Measurements from ENCODE around the gene CDK4. TPM values are rescaled to one million over a fixed set of nuclear protein-coding genes. Genes with fewer than 3 reads are reported as not detected.
"Not testable (repeated sequence)": the region's sequence is repeated elsewhere in the genome, so short reads cannot be mapped to it uniquely, and the experiment has no call there.

Gene CDK4
- total RNA-seq, 2 donors from 2014 or later, result 20.8 to 21.3 TPM

DNA sequence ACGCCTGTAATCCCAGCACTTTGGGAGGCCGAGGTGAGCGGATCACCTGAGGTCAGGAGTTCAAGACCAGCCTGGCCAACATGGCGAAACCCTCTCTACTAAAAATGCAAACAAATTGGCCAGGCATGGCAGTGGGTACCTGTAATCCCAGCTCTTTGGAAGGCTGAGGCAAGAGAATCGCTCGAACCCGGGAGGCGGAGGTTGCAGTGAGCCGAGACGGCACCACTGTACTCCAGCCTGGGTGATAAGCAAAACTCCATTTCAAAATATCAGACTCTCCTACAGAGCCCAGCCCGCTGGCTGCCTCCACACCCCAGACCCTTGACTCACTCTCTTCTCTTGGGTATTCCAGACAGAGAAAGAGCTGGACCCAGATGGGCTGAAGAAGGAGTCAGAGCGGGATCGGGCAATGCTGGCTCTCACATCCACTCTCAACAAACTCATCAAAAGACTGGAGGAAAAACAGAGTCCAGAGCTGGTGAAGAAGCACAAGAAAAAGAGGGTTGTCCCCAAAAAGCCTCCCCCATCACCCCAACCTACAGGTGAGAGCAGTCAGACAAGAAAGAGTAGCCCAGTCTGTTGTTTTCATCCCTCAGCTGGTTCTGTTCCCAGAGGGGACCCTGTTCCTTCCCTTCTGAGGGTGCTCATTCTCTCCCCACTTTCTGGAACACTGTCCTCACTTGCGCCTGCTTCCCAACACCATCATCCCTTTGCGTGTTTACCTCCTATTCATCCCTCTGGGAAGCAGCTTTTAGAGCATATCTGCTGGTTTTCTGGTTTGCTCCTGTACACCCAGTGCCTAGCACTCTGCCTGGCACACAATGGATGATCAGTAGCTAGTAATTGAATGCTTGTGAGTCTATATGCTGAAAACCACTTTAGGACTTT lies 33.2 kb downstream of the CDK4 start:
- H3K9me3 ChIP-seq (ENCODE audit: control insufficient read depth, low read length, poor library complexity, severe bottlenecking), result no peaks in the 10 kb centered on the region
- no peaks in the 10 kb centered on the region for H3K27me3 Mint-ChIP-seq
- H3K36me3 Mint-ChIP-seq (ENCODE audit: low read depth), result peaks cover 13% of the 10 kb centered on the region
- no peak for DNase-seq
- peak overlapping the region; percentile 72 for H3K27ac Mint-ChIP-seq
- H3K4me1 Mint-ChIP-seq, result peaks cover 23% of the 10 kb centered on the region
- ATAC-seq, result no peak
- peak overlapping the region; percentile 53 for H3K4me3 Mint-ChIP-seq

DNA sequence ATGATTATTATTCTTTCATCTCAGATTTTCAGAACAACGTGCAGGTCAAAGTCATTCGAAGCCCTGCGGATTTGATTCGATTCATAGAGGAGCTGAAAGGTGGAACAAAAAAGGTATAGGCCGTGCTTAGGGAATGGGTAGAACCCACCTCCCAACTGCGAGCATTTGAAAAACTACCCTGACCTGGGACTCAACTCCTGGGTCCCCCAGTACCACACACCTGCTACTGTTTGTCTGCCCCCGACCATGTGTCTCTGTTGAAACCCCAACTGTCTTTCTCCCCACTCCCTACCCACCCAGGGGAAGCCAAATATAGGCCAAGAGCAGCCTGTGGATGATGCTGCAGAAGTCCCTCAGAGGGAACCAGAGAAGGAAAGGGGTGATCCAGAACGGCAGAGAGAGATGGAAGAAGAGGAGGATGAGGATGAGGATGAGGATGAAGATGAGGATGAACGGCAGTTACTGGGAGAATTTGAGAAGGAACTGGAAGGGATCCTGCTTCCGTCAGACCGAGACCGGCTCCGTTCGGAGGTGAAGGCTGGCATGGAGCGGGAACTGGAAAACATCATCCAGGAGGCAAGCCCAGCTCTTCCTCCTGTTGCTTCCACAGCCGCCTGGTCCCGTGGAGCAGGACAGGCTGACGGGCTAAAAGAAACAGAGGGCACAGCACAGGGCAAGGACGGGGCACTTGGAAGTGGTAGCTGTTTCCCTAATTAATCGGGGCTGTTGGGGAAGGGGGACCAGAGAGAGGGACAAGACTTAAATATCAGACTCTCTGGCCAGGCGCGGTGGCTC lies 34.1 kb downstream of the CDK4 start:
- peak overlapping the region; percentile 72 for H3K27ac Mint-ChIP-seq

DNA sequence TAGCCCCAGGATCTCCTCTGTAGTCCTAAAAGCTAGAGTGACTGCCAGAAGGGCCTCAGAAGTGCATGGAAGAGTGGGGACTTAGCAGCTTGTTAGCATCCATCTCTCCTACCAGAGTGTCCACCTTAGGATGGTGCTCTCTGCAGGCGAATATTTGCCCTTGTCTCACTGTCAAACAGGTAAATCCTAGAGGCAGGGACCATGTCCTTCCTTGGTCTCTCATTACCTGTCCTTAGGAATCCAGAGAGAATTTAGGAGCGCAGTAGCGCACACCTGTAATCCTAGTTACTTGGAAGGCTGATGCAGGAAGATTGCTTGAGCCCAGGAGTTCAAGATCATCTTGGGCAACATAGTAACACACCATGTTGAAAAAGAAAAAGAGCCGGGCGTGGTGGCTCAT lies 35.0 kb downstream of the CDK4 start:
- H3K4me3 Mint-ChIP-seq, result no peak overlapping the region
- no peaks in the 10 kb centered on the region for H3K9me3 ChIP-seq (ENCODE audit: control insufficient read depth, low read length, poor library complexity, severe bottlenecking)
- H3K36me3 Mint-ChIP-seq (ENCODE audit: low read depth), result peaks cover 13% of the 10 kb centered on the region
- H3K27ac Mint-ChIP-seq, result peak overlapping the region; percentile 19
- DNase-seq (no peak), ATAC-seq (no peak)
- H3K4me1 Mint-ChIP-seq, result peaks cover 13% of the 10 kb centered on the region
- H3K27me3 Mint-ChIP-seq, result no peaks in the 10 kb centered on the region

More for the DNA sequence above, 34.1 kb downstream of the CDK4 start:
- H3K9me3 ChIP-seq (ENCODE audit: control insufficient read depth, low read length, poor library complexity, severe bottlenecking), result no peaks in the 10 kb centered on the region
- Mint-ChIP-seq H3K4me1 (peaks cover 16% of the 10 kb centered on the region), H3K36me3 (ENCODE audit: low read depth) (peaks cover 13% of the 10 kb centered on the region), H3K27me3 (no peaks in the 10 kb centered on the region), H3K4me3 (no peak overlapping the region)
- DNase-seq (no peak), ATAC-seq (no peak)

DNA sequence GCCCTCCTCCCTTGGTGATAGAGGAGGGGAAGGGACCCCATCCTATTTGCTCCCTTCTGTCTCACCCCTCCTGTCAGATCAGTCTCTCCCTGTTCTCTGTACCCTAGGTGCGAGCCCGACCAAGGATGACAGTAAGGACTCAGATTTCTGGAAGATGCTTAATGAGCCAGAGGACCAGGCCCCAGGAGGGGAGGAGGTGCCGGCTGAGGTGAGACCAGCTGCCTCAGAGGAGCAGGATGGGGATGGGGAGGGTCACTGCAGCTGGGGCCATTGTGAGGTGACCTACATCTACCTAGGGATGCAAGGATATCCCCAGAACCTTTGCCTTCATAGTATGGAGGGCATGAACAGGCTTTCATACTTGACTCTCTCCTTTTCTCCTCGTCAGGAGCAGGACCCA lies 35.8 kb downstream of the CDK4 start:
- no peak for DNase-seq

DNA sequence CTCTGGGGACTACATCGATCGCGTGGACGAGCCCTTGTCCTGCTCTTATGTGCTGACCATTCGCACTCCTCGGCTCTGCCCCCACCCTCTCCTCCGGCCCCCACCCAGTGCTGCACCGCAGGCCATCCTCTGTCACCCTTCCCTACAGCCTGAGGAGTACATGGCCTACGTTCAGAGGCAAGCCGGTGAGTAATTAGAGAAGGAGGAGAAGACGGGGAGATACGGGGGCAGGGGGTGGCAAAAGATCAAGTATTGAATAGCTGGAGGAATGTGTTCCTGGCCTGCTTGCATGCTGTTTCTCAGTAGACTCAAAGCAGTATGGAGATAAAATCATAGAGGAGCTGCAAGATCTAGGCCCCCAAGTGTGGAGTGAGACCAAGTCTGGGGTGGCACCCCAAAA lies 36.3 kb downstream of the CDK4 start:
- Mint-ChIP-seq H3K36me3 (ENCODE audit: low read depth) (peaks cover 10% of the 10 kb centered on the region), H3K27ac (peak overlapping the region; percentile 34)

More for the DNA sequence above, 35.8 kb downstream of the CDK4 start:
- Mint-ChIP-seq H3K27ac (no peak overlapping the region), H3K4me1 (peaks cover 7% of the 10 kb centered on the region), H3K4me3 (no peak overlapping the region), H3K36me3 (ENCODE audit: low read depth) (peaks cover 10% of the 10 kb centered on the region), H3K27me3 (no peaks in the 10 kb centered on the region)
- no peaks in the 10 kb centered on the region for H3K9me3 ChIP-seq (ENCODE audit: control insufficient read depth, low read length, poor library complexity, severe bottlenecking)
- no peak for ATAC-seq

DNA sequence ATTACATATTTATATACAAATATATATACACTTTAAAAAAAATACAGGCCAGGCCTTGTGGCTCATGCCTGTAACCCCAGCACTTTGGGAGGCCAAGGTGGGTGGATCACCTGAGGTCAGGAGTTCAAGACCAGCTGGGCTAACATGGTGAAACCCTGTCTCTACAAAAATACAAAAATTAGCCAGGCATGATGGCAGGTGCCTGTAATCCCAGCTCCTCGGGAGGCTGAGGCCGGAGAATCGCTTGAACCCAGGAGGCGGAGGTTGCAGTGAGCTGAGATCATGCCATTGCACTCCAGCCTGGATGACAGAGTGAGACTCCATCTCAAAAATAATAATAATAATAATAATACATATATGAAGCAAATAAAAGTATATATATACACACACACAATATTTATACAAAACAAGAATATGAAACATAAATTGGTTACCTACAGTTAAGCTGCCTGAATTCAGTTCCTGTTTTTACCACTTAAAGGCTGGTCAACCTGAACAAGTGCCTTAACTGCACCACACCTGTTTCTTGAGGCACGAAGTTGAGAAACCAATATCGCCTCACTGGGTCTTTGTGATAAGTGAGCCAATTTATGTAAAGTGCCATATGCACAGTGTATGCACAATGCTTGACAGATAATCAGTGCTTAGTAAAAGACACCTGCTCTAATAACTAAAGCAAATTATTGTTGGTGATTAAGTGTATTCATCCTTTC lies 36.9 kb downstream of the CDK4 start:
- ATAC-seq, result peak; percentile 30
- not testable (repeated sequence) for H3K4me3 Mint-ChIP-seq; H3K4me1 Mint-ChIP-seq; DNase-seq; H3K9me3 ChIP-seq (ENCODE audit: control insufficient read depth, low read length, poor library complexity, severe bottlenecking); H3K27me3 Mint-ChIP-seq
- peaks cover 10% of the 10 kb centered on the region for H3K36me3 Mint-ChIP-seq (ENCODE audit: low read depth)
- peak overlapping the region; percentile 34 for H3K27ac Mint-ChIP-seq

More for the DNA sequence above, 36.3 kb downstream of the CDK4 start:
- no peaks in the 10 kb centered on the region for H3K9me3 ChIP-seq (ENCODE audit: control insufficient read depth, low read length, poor library complexity, severe bottlenecking)
- H3K27me3 Mint-ChIP-seq, result no peaks in the 10 kb centered on the region
- no peak for DNase-seq
- no peak for ATAC-seq
- no peak overlapping the region for H3K4me3 Mint-ChIP-seq
- H3K4me1 Mint-ChIP-seq, result peaks cover 7% of the 10 kb centered on the region

DNA sequence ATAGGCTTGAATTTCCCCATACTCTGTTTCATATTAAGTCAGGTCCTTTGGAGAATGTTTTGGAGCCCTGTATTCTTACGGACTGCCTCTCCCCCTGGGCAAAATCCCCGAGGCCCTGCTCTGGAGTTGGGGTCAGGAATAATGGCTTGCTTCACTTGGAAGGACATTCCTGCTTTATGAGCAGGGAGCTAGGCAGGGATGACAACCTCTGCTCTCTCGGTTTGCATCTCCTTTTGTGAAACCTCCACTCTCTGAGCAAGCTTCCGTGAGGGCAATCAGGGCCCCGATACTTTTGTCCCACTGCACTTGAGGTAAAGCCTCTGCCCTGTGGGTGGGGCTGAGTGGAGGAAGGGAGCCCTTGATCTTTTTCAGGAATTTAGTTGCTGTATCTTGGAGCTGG lies 38.9 kb downstream of the CDK4 start:
- Mint-ChIP-seq H3K4me1 (peaks cover 2% of the 10 kb centered on the region), H3K27ac (no peak overlapping the region), H3K27me3 (no peaks in the 10 kb centered on the region), H3K4me3 (no peak overlapping the region), H3K36me3 (ENCODE audit: low read depth) (peaks cover 7% of the 10 kb centered on the region)
- no peak for DNase-seq
- no peaks in the 10 kb centered on the region for H3K9me3 ChIP-seq (ENCODE audit: control insufficient read depth, low read length, poor library complexity, severe bottlenecking)
- ATAC-seq, result no peak

DNA sequence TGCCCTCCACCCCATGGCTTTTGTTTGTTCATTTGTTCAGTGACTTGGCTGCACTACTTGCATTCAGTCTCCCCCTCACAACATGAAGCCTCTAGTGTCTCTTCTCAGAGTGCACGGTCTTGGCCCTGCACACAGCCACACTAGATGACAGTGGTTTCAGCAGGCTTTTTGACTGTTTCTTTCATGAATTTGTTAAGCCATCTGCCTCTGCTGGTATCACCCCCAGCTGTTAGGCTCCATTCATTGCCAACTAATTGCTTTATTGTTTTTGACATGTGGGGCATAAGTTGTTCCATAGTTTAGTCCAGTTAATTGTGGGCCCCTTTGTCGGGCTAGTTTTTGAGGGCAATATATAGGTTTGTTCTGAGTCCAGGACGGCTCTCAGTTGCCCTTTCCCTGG lies 39.4 kb downstream of the CDK4 start:
- no peak overlapping the region for H3K27ac Mint-ChIP-seq
- ATAC-seq (no peak), DNase-seq (no peak)
- no peaks in the 10 kb centered on the region for H3K27me3 Mint-ChIP-seq
- H3K4me3 Mint-ChIP-seq, result no peak overlapping the region
- no peaks in the 10 kb centered on the region for H3K4me1 Mint-ChIP-seq
- no peaks in the 10 kb centered on the region for H3K9me3 ChIP-seq (ENCODE audit: control insufficient read depth, low read length, poor library complexity, severe bottlenecking)
- H3K36me3 Mint-ChIP-seq (ENCODE audit: low read depth), result peaks cover 5% of the 10 kb centered on the region

DNA sequence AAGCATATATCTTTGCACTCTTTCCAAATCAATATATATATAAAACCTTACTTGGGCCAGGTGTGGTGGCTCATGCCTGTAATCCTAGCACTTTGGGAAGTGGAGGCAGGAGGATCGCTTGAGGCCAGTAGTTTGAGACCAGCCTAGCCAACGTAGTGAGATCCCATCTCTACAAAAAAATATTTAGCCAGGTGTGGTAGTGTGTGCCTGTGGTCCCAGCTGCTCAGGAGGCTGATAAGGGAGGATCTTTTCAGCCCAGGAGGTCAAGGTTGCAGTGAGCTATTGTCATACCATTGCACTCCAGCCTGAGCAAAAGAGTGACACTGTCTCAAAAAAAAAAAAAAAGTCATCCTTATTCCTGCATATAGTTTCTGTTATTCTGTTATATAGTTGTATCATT lies 43.8 kb downstream of the CDK4 start:
- Mint-ChIP-seq H3K4me3 (no peak overlapping the region), H3K27ac (no peak overlapping the region), H3K4me1 (no peaks in the 10 kb centered on the region), H3K27me3 (no peaks in the 10 kb centered on the region), H3K36me3 (ENCODE audit: low read depth) (peaks cover 7% of the 10 kb centered on the region)
- DNase-seq (no peak), ATAC-seq (no peak)
- H3K9me3 ChIP-seq (ENCODE audit: control insufficient read depth, low read length, poor library complexity, severe bottlenecking), result peaks cover 8% of the 10 kb centered on the region

DNA sequence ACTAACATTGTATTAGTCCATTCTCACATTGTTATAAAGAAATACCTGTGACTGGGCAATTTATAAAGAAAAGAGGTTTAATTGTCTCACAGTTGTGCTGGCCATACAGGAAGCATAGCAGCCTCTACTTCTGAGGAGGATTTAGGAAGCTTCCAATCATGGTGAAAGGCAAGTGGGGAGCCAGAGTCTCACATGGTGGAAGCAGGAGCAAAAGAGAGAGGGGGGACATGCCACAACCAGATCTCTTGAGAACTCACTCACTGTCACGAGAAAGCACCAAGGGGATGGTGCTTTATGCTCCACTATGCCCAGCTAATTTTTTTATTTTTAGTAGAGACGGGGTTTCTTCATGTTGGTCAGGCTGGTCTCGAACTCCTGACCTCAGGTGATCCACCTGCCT lies 44.9 kb downstream of the CDK4 start:
- H3K36me3 Mint-ChIP-seq (ENCODE audit: low read depth), result peaks cover 7% of the 10 kb centered on the region
- H3K4me1 Mint-ChIP-seq, result no peaks in the 10 kb centered on the region
- H3K27ac Mint-ChIP-seq, result no peak overlapping the region
- no peak overlapping the region for H3K4me3 Mint-ChIP-seq
- ATAC-seq, result no peak
- H3K9me3 ChIP-seq (ENCODE audit: control insufficient read depth, low read length, poor library complexity, severe bottlenecking), result peaks cover 8% of the 10 kb centered on the region
- H3K27me3 Mint-ChIP-seq, result no peaks in the 10 kb centered on the region
- no peak for DNase-seq

DNA sequence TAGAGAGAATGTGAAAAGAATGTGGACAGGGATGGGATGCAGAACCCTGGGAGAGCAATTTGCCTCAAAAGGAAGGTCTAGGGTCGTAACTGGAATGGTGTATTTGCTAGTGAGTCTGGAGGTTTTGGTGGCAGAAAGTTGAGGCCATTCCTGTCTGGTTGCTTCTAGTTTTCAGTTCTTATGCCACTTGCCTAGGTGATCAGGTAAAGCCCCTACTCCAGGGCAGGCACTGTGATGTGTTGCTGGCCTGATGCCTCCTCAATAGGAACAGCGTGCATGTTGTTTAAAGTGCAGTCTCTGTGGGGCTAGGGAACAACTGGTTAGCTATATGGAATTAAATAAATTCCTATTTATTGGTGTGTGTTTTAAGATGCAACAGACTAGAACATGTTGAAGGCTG lies 51.8 kb downstream of the CDK4 start:
- H3K9me3 ChIP-seq (ENCODE audit: control insufficient read depth, low read length, poor library complexity, severe bottlenecking), result peaks cover 8% of the 10 kb centered on the region
- Mint-ChIP-seq H3K36me3 (ENCODE audit: low read depth) (peaks cover 19% of the 10 kb centered on the region), H3K27ac (no peak overlapping the region), H3K4me3 (peak overlapping the region; percentile 41), H3K27me3 (no peaks in the 10 kb centered on the region), H3K4me1 (peaks cover 32% of the 10 kb centered on the region)
- ATAC-seq, result no peak
- no peak for DNase-seq

DNA sequence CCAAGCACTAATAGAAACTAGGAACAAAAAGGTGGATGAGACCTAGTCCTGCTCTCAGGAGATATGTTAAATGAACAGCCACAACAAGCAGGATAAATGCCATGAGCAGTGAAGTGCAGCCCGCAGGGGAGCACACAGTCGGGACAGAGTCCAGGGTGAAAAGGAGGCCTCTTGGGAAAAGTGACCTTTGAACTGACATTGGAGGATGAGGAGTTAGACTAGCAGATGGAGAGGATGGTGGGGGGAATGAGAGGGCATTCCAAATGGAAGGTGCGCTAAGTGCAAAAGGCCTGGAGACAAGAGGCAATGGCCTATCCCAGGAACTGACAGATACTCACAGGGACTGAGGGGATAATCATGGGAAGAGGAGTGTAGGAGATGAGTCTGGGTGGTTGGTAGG lies 53.7 kb downstream of the CDK4 start:
- Mint-ChIP-seq H3K27me3 (no peaks in the 10 kb centered on the region), H3K4me1 (peaks cover 32% of the 10 kb centered on the region), H3K27ac (peak overlapping the region; percentile 47), H3K36me3 (ENCODE audit: low read depth) (peaks cover 16% of the 10 kb centered on the region), H3K4me3 (no peak overlapping the region)
- no peaks in the 10 kb centered on the region for H3K9me3 ChIP-seq (ENCODE audit: control insufficient read depth, low read length, poor library complexity, severe bottlenecking)
- DNase-seq (no peak), ATAC-seq (no peak)
